Stimulated activated naive CD4-positive, alpha-beta T cell treated with Interleukin-2 at 50 U/mL for 16 hours (primary cell): ENCODE measurements around the gene COL1A2.

ENCODE experiments used
- DNase-seq: peaks from one replicate; lab custom pipeline; 2025; lab: John Stamatoyannopoulos, UW

The COL1A2 gene

DNA sequence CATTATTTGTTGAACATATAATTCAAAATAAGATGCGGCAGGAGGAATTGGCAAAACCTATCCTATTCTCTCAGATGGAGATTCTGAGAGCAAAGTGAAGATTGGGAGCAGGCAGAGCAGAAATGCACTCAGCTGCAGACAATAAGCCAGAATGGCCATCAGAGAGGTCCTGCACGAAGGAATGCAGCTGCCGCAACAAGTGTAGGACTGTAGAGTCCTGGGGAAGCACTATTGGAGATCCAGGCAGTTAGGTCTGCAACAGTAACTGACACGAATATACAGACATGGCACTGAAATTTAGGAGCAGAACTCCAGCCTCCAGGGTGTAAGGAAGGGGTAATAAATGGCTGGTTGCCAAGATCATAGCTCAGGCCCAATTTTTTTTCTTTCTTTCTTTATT, 10.4 kb upstream of the COL1A2 start:
- no peak for DNase-seq

- DNase-seq = no peak
These were observed 8.3 kb upstream of the COL1A2 start for GRCh38 chr7:94386416-94386815.

DNA sequence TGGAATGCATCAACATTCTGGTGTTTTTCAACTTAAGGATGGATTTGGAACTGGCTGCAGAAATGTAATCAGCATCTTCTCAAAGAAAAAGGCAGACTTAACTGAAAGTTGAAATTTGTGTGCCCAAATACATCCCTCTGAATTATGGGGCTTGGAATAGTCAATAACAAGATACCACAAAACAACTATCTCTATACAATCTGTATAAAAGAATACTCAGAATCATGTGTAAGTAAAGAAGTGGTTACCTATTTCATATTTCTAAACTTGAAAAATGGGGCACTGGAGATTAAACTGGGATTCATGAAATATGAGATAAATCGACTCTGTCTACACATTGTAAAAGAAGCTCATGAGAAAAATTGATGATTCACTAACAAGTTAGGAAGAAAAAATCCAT, 6.2 kb upstream of the COL1A2 start:
- no peak for DNase-seq

DNA sequence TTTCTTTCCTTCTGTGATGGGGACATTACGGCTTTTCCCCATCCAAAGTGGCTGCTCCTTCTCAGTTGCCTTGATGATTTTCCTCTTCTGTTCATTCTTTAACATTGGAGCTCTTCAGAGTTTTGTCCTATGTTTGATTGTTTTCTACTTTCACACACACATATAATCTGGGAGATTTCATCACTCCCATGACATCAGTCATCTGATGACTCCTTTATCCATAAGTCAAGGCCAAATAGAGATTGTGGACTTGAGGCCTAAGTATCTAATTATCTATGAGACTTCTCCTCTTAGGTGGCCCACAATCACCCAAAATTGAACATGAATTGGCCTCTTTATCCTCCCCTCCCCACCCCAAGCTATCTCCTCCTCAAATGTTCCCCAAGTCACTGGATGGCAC, 5.3 kb upstream of the COL1A2 start:
- DNase-seq = no peak

- DNase-seq = no peak
These were observed 2.8 kb upstream of the COL1A2 start for GRCh38 chr7:94391726-94392392.

DNA sequence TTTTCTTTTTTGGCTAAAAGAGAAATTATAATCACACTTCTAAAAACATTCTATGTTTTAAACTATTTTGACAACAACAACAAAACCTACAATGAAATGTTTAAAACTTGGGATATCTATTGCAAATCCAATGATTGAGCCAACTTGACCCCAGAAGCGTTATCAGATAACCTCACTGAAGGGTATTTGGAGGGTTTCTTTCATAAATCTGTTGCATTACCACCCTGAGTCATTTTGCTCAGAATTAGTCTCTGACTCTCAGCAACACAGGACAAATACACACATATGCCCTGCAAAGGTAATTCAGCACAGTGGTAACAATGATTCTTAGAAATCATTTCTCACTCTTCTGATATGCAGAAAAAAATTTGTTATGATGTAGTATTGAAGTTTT, 2.3 kb upstream of the COL1A2 start:
- DNase-seq = no peak

DNA sequence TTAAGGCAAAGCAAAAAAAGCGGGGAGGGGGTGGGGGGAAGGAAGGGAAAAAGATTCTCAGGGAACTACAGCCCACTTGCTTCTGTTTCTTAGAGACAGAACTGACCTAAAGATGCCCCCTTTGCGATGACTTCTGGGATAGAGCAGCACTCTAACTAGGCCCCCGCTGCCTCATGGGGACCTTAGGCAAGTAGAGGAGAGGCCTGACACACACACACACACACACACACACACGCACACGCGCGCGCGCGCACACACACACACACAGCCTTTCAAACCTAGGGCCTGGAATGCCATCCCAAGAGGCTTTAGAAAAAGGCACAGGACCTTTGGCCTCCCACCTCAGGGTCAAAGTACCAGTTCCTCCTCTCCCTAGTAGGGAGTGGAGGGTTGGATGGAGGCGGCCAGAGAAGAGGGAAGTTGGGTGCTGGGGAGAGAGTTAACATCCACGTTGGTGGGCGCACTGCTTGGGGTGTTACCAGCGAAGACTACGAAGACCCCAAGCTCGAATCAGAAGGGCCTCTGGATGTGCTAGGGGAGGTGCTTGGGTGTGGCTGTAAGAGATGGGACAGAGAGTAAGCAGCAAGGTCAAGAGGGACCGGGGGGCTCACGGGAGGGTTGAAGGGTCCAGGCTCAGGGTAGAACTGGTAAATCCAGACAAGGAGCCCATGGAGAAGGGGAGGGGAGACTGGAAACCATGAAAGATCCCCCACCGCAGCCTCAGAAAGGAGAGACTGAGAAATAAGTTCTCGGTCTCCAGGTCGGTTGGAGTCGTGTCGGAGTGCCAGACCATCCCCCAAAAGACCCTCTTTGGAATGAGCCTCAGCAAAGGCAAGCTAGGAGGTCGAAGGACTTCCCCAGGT, 1.2 kb upstream of the COL1A2 start:
- DNase-seq = no peak

DNA sequence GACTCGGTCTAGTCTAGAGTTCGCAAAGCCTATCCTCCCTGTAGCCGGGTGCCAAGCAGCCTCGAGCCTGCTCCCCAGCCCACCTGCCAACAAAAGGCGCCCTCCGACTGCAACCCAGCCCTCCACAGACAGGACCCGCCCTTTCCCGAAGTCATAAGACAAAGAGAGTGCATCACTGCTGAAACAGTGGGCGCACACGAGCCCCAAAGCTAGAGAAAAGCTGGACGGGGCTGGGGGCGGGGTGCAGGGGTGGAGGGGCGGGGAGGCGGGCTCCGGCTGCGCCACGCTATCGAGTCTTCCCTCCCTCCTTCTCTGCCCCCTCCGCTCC, 622 bp upstream of the COL1A2 start:
- no peak for DNase-seq

GRCh38 chr7:94395141-94396036, 694 bp downstream of the COL1A2 start:
- no peak for DNase-seq

- no peak for DNase-seq
These were observed 1.3 kb downstream of the COL1A2 start for GRCh38 chr7:94396037-94396431.

DNA sequence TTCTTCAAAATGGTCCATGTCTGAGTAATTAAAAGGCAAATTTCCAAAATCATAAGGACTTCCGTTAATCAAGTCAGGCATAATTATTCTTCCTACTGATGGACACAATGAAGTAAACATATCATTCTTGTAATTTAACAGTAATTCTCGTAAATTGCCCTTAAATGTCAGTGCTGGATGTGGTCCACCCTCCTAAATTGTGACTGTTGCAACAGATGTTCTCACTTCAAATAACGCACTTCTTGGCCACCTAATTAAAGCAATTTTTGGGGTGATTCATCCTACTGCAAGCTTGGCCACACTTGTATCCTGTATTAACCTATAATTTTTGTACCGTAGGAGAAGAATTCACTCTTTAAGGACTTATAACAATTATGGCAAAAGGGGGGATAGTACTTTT, 1.9 kb downstream of the COL1A2 start:
- DNase-seq = no peak

- no peak for DNase-seq
These were observed 3.0 kb downstream of the COL1A2 start for GRCh38 chr7:94397722-94398121.

- no peak for DNase-seq
These were observed 4.1 kb downstream of the COL1A2 start for GRCh38 chr7:94398841-94399240.

DNA sequence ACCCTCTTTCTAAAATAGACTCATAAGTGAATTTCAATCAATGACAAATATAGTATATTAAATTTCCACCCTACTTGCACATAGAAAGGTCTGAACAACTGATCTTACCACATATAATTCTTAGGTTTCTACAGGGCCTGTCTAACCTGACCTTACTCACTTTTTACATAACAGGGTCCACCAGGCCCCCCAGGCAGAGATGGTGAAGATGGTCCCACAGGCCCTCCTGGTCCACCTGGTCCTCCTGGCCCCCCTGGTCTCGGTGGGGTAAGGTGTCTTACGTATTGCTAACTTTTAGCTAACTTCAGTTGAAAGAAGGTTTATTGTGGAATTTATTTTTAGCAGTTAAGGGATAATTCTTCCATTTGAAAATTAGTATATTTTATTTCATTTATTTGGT, 5.3 kb downstream of the COL1A2 start:
- DNase-seq = no peak

- DNase-seq = no peak
These were observed 6.1 kb downstream of the COL1A2 start for GRCh38 chr7:94400643-94401427.

DNA sequence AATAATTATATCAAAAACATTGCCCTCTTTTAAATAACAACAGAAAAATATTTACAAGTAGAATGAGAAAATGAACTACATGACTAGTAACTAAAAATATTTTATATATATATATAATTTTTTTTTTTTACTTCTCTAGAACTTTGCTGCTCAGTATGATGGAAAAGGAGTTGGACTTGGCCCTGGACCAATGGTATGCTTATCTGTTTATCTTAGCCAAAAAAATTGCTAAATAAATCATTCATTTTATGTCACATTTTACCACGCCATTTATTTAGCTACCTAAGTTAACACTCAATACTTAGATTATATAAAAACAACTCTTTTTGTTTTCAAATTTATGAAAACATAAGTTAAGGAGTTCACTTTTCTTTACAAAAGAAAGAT, 6.7 kb downstream of the COL1A2 start:
- DNase-seq = no peak

GRCh38 chr7:94403546-94403945, 8.9 kb downstream of the COL1A2 start:
- no peak for DNase-seq

DNA sequence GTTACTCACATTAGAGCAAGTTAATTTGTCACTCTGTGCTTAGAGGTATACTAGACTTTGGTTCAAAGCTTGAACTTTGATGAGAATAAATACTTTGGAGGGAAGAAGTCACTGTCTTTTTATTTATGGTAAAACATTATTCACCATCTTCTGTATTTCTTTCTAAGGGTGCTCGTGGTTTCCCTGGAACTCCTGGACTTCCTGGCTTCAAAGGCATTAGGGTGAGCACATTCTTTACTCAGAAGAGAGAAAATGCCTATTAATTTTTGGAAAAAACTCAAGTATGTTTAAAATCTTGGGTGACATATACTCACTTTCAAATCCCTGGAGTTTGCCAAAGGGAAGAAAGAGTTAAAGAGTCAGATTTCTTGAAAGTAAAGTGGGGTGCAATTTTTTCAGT, 10.8 kb downstream of the COL1A2 start:
- DNase-seq = no peak

- no peak for DNase-seq
These were observed 12.0 kb downstream of the COL1A2 start for GRCh38 chr7:94406696-94407095.

DNA sequence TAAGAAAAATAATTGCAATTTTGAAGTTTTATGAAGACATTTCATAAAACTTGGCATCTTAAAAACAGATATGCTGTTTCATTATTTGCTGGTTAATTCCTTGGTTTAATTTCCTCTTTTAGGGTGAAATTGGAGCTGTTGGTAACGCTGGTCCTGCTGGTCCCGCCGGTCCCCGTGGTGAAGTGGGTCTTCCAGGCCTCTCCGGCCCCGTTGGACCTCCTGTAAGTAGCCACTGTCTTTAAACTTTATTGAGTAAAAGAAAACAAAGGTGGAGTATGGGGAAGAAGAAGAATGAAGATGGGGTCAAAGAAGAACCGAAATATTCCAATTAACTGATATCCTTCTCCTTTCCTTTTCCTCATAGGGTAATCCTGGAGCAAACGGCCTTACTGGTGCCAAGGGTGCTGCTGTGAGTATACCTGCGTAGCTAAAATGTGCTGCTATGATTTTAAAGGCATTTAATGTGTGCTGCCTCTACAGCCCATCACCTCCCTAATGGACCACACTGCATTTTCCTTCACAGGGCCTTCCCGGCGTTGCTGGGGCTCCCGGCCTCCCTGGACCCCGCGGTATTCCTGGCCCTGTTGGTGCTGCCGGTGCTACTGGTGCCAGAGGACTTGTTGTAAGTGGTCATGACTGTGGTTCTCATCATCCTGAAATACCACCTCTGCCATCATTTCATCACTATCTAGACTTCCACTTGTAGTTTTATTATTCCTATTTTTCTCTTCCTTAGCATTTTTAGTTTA, 14.7 kb downstream of the COL1A2 start:
- DNase-seq = no peak
